ENCODE measurements around the gene HAUS7. TPM values are rescaled to one million over a fixed set of nuclear protein-coding genes. Genes with fewer than 3 reads are reported as not detected.

HAUS7 gene
- polyA plus RNA-seq, 1 donor (not counting 4 experiments of a cell fraction or from before 2014, with no cell fraction given): 13.8 TPM

DNA sequence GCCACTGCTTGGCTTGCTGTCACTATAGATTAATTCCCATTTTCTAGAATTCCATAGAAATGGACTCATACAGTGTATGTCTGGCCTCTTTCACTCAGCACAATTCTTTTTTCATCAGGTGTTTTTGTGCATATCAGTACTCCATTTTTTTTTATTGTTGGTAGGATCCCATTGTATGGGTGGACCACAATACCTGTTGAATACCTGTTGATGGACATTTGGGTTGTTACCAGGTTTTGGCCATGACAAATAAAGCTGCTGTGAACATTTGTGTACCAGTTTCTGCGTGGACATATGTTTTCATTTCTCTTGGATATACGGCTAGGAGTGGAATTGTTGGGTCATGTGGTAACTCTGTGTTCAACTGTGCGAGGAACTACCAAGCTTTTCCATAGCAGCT is 44.2 kb downstream of the HAUS7 start:
- Histone ChIP-seq H3K4me3 (ENCODE audit: control insufficient read depth in 2 of 3, extremely low read depth in 1 of 3, insufficient read depth in 2 of 3, low read depth in 1 of 3, low read length in 3 of 3) (no peak overlapping the region), H3K27ac (ENCODE audit: control insufficient read depth, insufficient read depth, low read length) (no peak overlapping the region), H3K9me3 (ENCODE audit: control insufficient read depth, low read depth, low read length) (no peaks in the 10 kb centered on the region), H3K79me2 (ENCODE audit: control insufficient read depth, insufficient read depth, low read length) (no peaks in the 10 kb centered on the region), H3K4me1 (ENCODE audit: control insufficient read depth, extremely low read depth, insufficient read depth, low read length) (no peaks in the 10 kb centered on the region), H3K36me3 (ENCODE audit: control insufficient read depth in 2 of 2, extremely low read depth in 1 of 2, insufficient read depth in 2 of 2, low read length in 2 of 2) (no peaks in the 10 kb centered on the region), H4K20me1 (ENCODE audit: control insufficient read depth, extremely low read depth, insufficient read depth, low read length) (no peaks in the 10 kb centered on the region), H3K9me1 (ENCODE audit: control insufficient read depth, extremely low read depth, insufficient read depth, low read length) (no peaks in the 10 kb centered on the region), H3K9ac (ENCODE audit: control insufficient read depth, extremely low read depth, insufficient read depth, low read length) (no peak overlapping the region), H2AFZ (ENCODE audit: control insufficient read depth, low read length) (no peak overlapping the region), H3K27me3 (ENCODE audit: control insufficient read depth, extremely low read depth, insufficient read depth, low read length) (no peaks in the 10 kb centered on the region), H3K4me2 (ENCODE audit: control insufficient read depth, extremely low read depth, insufficient read depth, low read depth, low read length) (no peak overlapping the region)
- TF ChIP-seq, protein P1, sequence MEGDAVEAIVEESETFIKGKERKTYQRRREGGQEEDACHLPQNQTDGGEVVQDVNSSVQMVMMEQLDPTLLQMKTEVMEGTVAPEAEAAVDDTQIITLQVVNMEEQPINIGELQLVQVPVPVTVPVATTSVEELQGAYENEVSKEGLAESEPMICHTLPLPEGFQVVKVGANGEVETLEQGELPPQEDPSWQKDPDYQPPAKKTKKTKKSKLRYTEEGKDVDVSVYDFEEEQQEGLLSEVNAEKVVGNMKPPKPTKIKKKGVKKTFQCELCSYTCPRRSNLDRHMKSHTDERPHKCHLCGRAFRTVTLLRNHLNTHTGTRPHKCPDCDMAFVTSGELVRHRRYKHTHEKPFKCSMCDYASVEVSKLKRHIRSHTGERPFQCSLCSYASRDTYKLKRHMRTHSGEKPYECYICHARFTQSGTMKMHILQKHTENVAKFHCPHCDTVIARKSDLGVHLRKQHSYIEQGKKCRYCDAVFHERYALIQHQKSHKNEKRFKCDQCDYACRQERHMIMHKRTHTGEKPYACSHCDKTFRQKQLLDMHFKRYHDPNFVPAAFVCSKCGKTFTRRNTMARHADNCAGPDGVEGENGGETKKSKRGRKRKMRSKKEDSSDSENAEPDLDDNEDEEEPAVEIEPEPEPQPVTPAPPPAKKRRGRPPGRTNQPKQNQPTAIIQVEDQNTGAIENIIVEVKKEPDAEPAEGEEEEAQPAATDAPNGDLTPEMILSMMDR (optimal IDR thresholded peaks at IDR 0.05 in 1 of 3, IDR thresholded peaks at IDR 0.05 in 1 of 3, conservative IDR thresholded peaks at IDR 0.05 in 1 of 3; ENCODE audit: extremely low read depth in 1 of 3, insufficient read depth in 2 of 3, low read length in 3 of 3): no peak
- no peak for TF ChIP-seq EZH2 (IDR thresholded peaks at IDR 0.05; ENCODE audit: low read length)
- FAIRE-seq: no peak
- DNase-seq (ENCODE audit: low read depth, low spot score): no peak
- dilution Hi-C loops (cut with MboI; ENCODE audit: extremely low pct_ligation_motif_present, low sequenced_read_pairs): no loop called here

DNA sequence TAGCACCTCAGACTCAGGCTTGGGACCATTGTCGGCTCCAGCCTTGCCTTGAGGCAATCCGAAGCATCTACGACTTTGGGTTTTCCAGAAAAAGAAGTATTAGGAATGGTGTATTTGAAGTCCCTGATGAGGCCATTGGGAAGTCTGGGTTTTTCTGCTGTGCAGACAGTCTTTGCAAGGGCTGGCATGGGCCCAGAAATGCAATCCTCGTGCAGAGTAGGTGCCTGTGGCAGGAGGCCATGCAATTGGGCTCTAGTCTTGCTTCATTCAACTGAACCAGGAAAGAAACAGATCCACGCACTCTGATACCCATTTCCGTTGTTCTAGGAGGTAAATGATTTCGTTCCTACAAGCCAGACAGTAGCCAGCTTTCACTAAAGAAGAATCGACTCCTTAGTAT is 46.7 kb downstream of the HAUS7 start:
- Histone ChIP-seq H4K20me1 (ENCODE audit: control insufficient read depth, extremely low read depth, insufficient read depth, low read length) (no peaks in the 10 kb centered on the region), H3K79me2 (ENCODE audit: control insufficient read depth, insufficient read depth, low read length) (no peaks in the 10 kb centered on the region), H3K4me1 (ENCODE audit: control insufficient read depth, extremely low read depth, insufficient read depth, low read length) (no peaks in the 10 kb centered on the region), H3K9me3 (ENCODE audit: control insufficient read depth, low read depth, low read length) (peaks cover 2% of the 10 kb centered on the region), H3K9ac (ENCODE audit: control insufficient read depth, extremely low read depth, insufficient read depth, low read length) (no peak overlapping the region), H3K27ac (ENCODE audit: control insufficient read depth, insufficient read depth, low read length) (no peak overlapping the region), H3K27me3 (ENCODE audit: control insufficient read depth, extremely low read depth, insufficient read depth, low read length) (no peaks in the 10 kb centered on the region), H3K36me3 (ENCODE audit: control insufficient read depth in 2 of 2, extremely low read depth in 1 of 2, insufficient read depth in 2 of 2, low read length in 2 of 2) (no peaks in the 10 kb centered on the region), H3K4me2 (ENCODE audit: control insufficient read depth, extremely low read depth, insufficient read depth, low read depth, low read length) (no peak overlapping the region), H3K9me1 (ENCODE audit: control insufficient read depth, extremely low read depth, insufficient read depth, low read length) (no peaks in the 10 kb centered on the region), H2AFZ (ENCODE audit: control insufficient read depth, low read length) (no peak overlapping the region), H3K4me3 (ENCODE audit: control insufficient read depth in 2 of 3, extremely low read depth in 1 of 3, insufficient read depth in 2 of 3, low read depth in 1 of 3, low read length in 3 of 3) (no peak overlapping the region)
- FAIRE-seq (no peak), DNase-seq (ENCODE audit: low read depth, low spot score) (no peak)
- dilution Hi-C loops (cut with MboI; ENCODE audit: extremely low pct_ligation_motif_present, low sequenced_read_pairs): no loop called here
- no peak for TF ChIP-seq EZH2 (IDR thresholded peaks at IDR 0.05; ENCODE audit: low read length)
- TF ChIP-seq, protein P1 (optimal IDR thresholded peaks at IDR 0.05 in 1 of 3, IDR thresholded peaks at IDR 0.05 in 1 of 3, conservative IDR thresholded peaks at IDR 0.05 in 1 of 3; ENCODE audit: extremely low read depth in 1 of 3, insufficient read depth in 2 of 3, low read length in 3 of 3): no peak

All from keratinocyte (primary cell).